ENCODE results near the gene OTOA.
"Not testable (repeated sequence)": the region's sequence is repeated elsewhere in the genome, so short reads cannot be mapped to it uniquely, and the experiment has no call there.

OTOA gene

GRCh38 chr16:21663889-21664647, at the start of gene OTOA:
OTOA (plus strand) TSS chr16:21663968; CDS start chr16:21678515, 14,547 bp downstream.
- DNase-seq (ENCODE audit: low spot score), result no peak

DNA sequence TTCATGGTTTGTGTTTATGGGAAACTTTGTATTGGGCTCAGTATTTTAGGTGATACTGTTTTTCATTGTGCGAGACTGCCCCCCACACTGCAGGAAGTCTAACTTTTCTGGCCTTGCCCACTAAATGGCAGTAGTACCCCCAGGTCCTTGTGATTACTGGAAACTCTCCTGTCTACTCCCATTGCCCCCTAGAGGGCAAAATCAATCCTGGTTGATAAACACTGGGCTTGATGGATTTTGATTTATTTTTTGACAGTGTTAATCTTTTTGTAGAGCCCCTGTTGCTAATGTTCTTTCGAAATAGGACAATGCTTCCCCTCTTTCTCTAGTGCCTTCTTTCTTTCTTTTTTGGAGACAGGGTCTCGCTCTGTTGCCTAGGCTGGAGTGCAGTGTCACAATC, 48.9 kb upstream of the OTOA start:
- no peak for DNase-seq (ENCODE audit: low spot score)

DNA sequence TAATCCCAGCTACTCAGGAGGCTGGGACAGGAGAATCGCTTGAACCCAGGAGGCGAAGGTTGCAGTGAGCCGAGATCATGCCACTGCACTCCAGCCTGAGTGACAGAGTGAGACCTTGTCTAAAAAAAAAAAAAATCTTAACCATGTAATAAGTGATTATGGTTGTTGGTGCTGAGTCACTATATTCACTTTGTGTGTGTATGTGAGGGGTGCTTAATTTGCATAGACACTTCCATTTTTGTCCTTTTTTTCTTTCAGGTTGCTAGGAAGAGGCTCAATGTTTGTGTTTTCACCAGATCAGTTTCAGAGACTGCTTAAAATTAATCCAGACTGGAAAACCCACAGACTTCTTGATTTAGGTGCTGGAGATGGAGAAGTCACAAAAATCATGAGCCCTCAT, 46.2 kb upstream of the OTOA start:
- DNase-seq (ENCODE audit: low spot score), result no peak

DNA sequence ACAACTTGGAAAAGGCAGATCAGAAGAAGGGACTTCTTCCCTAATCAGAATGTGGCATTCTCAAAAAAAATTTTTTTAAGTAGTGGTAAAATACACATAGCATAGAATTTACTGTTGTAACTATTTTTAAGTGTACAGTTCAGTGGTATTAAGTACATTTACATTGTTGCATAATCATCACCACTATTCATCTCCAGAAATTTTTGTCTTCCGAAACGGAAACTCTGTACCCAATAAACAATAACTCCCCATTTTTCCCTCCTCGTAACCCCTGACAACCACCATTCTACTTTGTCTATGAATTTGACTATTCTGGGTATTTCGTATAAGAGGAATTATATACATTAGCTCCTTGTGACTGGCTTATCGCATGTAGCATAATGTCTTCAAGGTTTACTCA, 45.5 kb upstream of the OTOA start:
- DNase-seq (ENCODE audit: low spot score), result no peak

- no peak for DNase-seq (ENCODE audit: low spot score)
Observed at GRCh38 chr16:21619765-21620425, 43.9 kb upstream of the OTOA start.

- no peak for DNase-seq (ENCODE audit: low spot score)
Observed at GRCh38 chr16:21620592-21620991, 43.2 kb upstream of the OTOA start.

- DNase-seq (ENCODE audit: low spot score), result no peak
Observed at GRCh38 chr16:21622545-21622944, 41.2 kb upstream of the OTOA start.

DNA sequence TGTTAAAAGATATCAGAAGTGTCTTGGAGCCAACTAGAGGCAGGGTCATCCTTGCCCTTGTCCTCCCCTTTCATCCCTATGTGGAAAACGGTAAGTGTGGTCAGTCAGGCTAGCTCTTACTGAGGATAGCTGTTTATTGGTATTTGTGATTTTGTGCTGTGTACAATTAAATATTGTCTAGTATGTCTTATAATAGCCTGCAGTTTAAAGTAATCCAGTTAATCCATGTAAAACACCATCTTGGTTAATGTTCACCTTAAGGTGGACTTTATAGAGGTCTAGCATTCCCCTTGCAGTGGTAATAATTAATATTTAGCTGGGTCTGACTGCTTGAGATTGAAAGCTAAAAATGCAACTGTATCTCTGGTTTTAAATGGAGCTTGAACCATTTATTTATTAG, 38.7 kb upstream of the OTOA start:
- DNase-seq (ENCODE audit: low spot score), result no peak

GRCh38 chr16:21626659-21627277, 37.0 kb upstream of the OTOA start:
- DNase-seq (ENCODE audit: low spot score), result peak; percentile 55

GRCh38 chr16:21628121-21628726, 35.5 kb upstream of the OTOA start:
- no peak for DNase-seq (ENCODE audit: low spot score)

DNA sequence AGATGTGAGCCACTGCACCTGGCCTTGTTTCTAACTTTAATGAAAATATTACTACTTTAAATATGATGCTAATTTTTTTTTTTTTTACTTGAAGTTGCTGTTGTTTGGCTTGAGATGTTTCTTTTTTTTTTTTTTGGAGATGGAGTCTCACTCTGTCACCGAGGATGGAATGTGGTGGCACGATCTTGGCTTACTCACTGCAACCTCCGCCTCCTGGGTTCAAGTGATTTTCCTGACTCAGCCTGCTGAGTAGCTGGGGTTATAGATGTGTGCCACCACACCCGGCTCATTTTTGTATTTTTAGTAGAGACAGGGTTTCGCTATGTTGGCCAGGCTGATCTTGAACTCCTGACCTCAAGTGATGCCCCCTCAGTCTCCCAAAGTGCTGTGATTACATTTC, 35.0 kb upstream of the OTOA start:
- no peak for DNase-seq (ENCODE audit: low spot score)

- DNase-seq (ENCODE audit: low spot score), result not testable (repeated sequence)
Observed at GRCh38 chr16:21629616-21630539, 33.9 kb upstream of the OTOA start.

DNA sequence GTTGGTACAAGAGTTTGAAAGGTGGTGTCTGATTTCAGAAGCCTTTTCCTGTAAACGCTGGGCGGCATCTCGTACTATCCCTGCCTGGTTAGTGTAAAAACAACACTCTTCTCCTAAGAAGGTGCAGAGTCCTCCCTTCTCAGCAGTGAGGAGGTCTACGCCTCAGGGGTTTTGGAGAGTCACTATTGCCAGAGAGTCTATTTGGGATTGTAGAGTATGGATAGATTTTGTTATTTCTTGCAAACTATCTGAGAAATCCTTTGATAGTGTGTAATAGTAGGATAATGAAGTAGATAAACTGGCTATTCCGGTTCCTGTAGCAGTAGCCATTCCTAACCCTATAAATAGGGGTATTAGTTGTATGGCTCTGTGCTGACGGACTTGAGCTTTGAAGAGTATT, 32.9 kb upstream of the OTOA start:
- not testable (repeated sequence) for DNase-seq (ENCODE audit: low spot score)

GRCh38 chr16:21631376-21631775, 32.4 kb upstream of the OTOA start:
- not testable (repeated sequence) for DNase-seq (ENCODE audit: low spot score)

GRCh38 chr16:21631951-21632575, 31.7 kb upstream of the OTOA start:
- not testable (repeated sequence) for DNase-seq (ENCODE audit: low spot score)

- DNase-seq (ENCODE audit: low spot score), result no peak
Observed at GRCh38 chr16:21634216-21634615, 29.6 kb upstream of the OTOA start.

GRCh38 chr16:21635694-21636093, 28.1 kb upstream of the OTOA start:
- DNase-seq (ENCODE audit: low spot score), result not testable (repeated sequence)

DNA sequence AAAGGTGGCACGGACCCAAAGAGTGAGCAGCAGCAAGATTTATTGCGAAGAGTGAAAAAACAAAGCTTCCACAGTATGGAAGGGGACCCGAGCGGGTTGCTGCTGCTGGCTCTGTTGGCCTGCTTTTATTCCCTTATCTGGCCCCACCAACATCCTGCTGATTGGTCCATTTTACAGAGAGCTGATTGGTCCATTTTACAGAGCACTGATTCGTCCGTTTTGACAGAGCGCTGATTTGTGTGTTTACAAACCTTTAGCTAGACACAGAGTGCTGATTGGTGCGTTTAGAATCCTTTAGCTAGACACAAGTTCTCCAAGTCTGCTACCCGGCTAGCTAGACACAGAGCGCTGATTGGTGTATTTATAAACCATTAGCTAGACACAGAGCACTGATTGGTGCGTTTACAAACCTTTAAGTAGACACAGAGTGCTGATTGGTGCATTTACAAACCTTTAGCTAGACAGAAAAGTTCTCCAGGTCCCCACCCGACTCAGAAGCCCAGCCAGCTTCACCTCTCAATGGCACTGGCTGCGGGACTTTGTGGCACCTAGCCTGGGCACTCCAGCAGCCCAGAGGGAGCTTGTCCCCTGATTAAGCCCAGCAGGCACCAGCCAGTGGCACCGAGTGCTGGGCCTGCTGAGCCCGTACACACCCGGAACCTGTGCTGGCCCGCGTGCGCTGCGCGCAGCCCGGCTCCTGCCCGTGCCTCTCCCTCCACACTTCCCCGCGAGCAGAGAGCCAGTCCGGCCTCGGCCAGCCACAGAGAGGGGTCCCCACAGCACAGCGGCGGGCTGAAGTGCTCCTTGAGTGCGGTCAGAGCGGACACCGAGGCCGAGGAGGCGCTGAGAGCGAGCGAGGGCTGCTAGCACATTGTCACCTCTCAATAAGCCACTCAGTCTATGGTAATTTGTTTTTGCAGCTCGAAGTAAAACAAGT, 26.5 kb upstream of the OTOA start:
- no peak for DNase-seq (ENCODE audit: low spot score)

GRCh38 chr16:21638573-21638975, 25.2 kb upstream of the OTOA start:
- DNase-seq (ENCODE audit: low spot score), result peak; percentile 48

- DNase-seq (ENCODE audit: low spot score), result no peak
Observed at GRCh38 chr16:21639493-21639892, 24.3 kb upstream of the OTOA start.
